Endothelial cell of hepatic sinusoid (primary cell): ENCODE measurements around the gene UNC13B.

ENCODE experiments used
- in situ Hi-C: cut with HindIII; loops from 2 replicates; pipeline ENCODE4 v1.10.0; 2017; ENCODE audit warnings: low sequenced_read_pairs

UNC13B gene

DNA sequence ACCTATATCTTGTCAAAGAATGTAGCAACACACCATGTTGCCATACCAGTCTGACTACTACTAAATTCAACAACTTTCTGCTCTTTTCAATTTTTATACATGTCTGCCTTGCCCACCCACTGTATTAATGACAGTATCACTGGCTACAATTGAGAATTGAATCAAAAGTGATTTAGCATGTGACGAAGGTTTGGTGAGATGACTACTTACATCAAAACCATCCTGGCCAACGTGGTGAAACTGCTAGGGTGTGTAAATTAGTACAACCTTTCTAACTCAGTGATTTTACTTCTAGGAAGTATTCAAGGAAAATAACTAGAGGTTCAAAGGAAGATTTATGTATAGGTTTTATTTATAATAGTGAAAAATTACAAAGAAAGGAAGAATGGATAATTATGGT lies 109.8 kb downstream of the UNC13B start:
- in situ Hi-C loops: loop anchor here (5.0 kb wide), 1 partner anchor 44 kb away; no protein-coding TSS in a partner anchor

GRCh38 chr9:35272989-35273388 lies 111.2 kb downstream of the UNC13B start:
- in situ Hi-C loops: loop anchor here (5.0 kb wide), 1 partner anchor 46 kb away; no protein-coding TSS in a partner anchor

DNA sequence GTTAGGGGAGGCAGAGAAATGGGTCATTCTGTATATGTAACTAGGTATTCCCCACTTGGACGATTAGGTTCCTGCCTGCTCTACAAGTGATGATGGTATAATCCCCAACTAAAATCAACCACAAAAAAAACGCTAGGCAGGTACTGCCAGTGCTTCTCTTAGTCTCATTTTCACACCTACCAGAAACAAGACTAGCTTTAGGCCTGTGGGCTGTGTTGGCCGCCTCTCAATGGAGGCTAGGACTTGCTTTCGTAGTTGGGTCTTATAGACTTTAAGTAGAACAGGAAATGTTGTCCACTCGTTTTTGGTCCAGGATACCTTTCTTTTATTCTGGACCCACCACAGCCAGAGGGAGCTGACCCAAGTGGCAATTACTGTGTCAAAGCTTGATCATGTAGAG lies 111.8 kb downstream of the UNC13B start:
- in situ Hi-C loops: loop anchor here (5.0 kb wide), 1 partner anchor 46 kb away; no protein-coding TSS in a partner anchor

- in situ Hi-C loops: loop anchor here (5.0 kb wide), 1 partner anchor 48 kb away; no protein-coding TSS in a partner anchor
Measured at GRCh38 chr9:35274993-35275392, 113.2 kb downstream of the UNC13B start.

DNA sequence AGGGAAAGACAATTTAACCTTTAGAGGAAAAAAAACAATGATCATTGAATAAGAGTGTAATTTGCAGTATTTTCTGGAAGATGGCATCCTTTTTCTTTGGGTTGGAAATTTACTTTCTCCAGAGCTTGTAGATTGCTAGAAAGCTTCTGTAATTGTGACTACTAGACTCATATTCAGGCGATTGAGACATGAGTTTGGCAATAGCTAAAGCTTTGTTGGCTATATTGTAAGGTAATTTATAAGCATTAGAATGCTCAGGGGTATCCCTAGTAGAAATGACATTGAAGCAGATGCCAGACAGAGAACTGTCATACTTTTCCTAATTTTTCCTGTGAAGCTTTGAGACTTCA lies 115.3 kb downstream of the UNC13B start:
- in situ Hi-C loops: no loop called here

GRCh38 chr9:35277628-35278359 lies 116.0 kb downstream of the UNC13B start:
- in situ Hi-C loops: no loop called here

DNA sequence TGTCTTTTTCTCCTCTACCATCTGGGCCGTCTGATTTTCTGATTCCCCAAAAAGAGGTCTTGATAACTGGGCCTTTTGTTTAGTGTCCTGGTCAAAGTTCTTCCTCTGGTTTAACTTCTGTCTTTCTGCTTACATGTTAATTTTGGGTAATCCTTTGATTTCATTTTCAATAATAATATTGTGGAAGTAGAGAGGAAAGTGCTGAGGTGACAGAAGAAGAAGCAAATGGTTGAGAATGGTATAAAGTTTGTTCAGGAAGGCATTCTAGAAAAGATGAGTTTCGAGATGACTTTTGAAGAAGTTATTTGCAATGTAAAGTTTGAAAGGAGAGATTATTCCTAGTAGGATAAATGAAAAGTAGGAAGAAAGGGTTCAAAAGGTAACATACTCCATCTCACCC lies 118.1 kb downstream of the UNC13B start:
- in situ Hi-C loops: no loop called here

DNA sequence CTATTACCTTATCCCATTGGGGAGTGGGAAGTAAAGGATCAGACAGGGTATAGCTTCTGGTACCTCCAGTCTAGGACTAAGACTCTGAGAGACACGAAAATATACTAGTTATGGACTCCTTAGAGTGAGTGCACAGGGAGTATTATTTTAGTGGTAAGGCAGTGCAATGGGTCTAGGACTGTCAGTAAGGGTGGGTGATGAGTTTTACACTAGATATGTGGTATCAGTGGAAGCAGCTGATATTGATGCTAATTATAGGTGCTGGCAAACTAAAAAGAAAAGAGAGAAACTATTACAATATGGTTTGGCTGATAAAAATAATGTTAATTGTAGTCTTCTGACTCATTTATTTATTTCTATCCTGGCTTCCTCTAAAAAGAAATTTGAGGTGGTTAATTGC lies 118.6 kb downstream of the UNC13B start:
- in situ Hi-C loops: no loop called here

GRCh38 chr9:35285731-35286130 lies 123.9 kb downstream of the UNC13B start:
- in situ Hi-C loops: no loop called here

- in situ Hi-C loops: no loop called here
Measured at GRCh38 chr9:35286381-35286780, 124.6 kb downstream of the UNC13B start.

DNA sequence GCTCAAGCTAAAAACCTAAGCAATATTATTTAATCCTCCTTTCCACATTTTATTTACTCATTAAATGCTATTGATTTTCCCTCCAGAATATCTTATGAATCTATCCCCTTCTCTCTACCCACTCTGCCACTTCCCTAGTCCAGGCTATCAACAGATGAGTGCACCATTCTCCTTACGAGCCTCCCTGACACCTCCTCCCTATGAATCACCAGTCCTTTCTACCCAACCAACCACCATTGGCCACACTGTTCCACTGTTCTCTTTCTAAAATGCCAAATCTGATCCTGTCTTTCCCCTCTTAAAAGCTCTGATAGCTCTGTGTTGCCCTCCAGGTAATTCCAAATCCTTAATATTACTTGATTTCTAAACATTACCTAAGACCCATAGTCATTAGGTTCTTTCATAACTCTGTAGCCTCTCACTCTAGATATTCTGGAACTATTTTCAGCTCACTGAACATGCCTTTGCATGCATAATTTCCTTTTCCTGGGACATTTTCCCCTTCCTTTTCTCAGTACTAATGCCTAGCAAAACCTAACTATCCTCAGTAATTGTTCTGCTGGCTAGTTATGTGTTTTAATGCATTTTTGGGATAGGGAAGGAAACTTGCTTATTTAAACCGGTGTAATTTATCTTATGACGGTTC lies 126.3 kb downstream of the UNC13B start:
- in situ Hi-C loops: no loop called here

GRCh38 chr9:35288778-35289177 lies 127.0 kb downstream of the UNC13B start:
- in situ Hi-C loops: no loop called here

DNA sequence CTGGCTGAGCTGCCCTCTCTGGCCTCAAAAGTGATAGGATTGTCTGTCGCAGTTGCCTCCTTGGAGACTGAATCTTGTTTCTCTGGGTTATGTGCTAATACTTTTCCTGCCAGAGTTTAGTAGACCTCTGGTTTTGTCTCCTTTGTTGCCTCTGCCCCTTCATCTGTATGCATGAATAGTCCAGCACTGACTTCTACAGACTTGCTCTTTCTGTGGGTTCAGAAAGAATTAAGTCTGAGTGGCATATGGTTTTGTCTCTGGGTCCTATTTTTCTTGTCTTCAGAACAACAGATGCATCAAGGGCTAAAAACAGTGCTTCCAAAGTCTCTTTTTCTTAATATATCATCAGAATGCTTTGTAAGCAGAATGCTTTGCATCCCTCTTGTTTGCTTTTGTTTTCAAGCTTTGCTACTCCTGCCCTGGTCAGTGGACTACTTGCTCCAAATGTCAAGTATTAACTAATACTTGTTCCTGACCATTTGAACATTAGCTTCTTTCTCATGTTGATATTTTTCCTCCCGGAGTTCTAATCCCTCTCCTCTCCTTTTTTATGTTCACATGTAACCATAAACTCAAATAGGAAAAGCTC lies 131.7 kb downstream of the UNC13B start:
- in situ Hi-C loops: loop anchor here (5.0 kb wide), 1 partner anchor 86 kb away; no protein-coding TSS in a partner anchor

DNA sequence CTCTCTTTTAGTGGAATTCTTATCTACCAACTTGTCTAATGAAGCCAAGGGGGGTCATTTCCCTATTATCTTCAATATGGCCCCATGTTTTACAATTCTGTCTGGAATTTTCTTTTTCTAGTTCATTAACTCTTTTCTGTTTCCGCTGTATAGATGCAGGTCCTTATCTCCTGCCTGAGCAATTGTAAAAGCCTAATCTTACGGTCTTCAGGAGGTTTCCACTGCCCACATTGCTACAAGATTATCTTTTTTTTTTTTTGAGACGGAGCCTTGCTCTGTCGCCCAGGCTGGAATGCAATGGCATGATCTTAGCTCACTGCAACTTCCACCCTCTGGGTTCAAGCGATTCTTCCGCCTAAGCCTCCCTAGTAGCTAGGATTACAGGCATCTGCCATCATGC lies 132.3 kb downstream of the UNC13B start:
- in situ Hi-C loops: loop anchor here (5.0 kb wide), 1 partner anchor 87 kb away; no protein-coding TSS in a partner anchor

DNA sequence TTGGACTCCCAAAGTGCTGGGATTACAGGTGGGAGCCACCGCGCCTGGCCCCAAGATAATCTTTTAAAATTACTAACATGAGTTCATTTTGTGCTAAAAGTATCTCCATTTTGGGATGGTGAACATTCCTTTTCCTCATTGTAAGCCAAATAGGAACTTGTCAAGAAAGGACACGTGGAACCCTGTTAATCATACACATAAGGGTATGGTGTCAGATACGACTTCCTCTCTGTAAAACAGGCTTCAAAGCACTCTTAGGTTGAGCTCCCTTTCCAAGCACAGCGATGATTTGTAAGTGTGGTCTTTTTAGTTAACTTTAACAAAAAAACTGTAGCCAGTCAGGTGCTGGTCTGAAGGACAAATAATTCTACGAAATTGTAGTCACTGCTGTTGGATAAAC lies 132.7 kb downstream of the UNC13B start:
- in situ Hi-C loops: loop anchor here (5.0 kb wide), 1 partner anchor 87 kb away; no protein-coding TSS in a partner anchor

DNA sequence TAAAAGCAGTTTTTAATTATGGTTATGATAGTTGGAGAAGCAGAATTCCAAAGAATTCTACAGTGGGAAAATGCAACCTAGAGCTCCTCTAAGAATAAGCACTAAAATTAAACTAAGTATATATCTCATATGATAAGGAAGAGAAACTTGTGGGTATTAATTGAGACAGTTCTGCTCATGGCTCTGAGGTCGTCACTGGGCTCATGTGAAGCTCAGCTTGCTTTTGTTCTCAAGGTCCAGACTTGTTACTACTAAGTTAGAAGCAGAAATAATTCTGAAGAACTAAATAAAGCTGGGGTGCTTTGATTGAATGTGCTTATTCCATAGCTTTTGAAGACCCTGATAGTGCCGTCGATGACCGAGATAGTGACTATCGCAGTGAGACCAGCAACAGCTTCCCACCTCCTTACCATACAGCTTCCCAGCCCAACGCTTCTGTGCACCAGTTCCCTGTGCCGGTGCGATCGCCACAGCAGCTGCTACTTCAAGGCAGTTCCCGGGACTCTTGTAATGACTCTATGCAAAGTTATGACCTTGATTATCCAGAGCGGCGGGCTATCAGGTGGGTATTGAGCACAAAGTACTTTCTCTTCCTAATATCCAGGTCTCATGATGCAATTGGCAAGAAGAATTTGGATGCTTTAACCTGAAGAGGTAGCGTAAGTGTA lies 133.7 kb downstream of the UNC13B start:
- in situ Hi-C loops: no loop called here

GRCh38 chr9:35303567-35303966 lies 141.8 kb downstream of the UNC13B start:
- in situ Hi-C loops: loop anchor here (5.0 kb wide), 1 partner anchor 174 kb away; no protein-coding TSS in a partner anchor

DNA sequence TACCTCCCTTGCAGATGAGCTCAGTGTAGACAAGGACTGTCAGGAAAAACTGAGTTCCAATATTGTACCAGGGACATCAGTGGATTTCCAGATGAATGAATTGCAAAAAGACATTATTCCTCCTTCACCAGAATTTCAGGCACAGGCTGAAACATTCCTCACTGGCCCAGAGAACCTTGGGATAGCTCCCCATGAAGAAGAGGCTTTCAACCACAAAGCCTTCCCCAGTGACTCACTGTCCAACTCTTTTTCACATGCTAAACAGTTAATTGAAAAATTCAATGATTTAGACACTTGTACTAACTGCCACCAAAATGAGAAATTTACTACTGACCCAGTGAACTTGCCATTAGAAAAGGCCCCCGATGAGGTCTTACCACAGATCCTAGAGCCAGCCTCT lies 144.5 kb downstream of the UNC13B start:
- in situ Hi-C loops: loop anchor here (5.0 kb wide), 1 partner anchor 44 kb away; no protein-coding TSS in a partner anchor

DNA sequence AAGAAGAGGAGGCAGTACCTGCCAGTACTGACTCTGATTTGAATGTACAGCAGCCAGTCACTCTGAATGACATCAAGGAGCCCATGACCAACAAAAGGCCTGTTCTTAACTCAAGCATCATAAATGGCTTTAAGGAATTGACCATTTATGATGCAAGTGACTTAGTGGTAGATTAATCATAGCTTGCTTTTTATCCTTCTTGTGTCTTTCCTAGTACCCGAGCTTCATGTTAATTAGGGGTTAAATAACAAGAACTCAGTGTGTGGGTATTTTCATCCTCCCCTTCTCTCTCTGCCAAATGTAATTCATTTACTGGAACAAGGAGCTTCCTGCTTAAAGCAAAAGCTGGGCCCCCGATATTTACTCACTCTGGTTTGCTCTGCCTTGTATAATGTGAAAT lies 146.5 kb downstream of the UNC13B start:
- in situ Hi-C loops: loop anchor here (5.0 kb wide), 1 partner anchor 46 kb away; no protein-coding TSS in a partner anchor

DNA sequence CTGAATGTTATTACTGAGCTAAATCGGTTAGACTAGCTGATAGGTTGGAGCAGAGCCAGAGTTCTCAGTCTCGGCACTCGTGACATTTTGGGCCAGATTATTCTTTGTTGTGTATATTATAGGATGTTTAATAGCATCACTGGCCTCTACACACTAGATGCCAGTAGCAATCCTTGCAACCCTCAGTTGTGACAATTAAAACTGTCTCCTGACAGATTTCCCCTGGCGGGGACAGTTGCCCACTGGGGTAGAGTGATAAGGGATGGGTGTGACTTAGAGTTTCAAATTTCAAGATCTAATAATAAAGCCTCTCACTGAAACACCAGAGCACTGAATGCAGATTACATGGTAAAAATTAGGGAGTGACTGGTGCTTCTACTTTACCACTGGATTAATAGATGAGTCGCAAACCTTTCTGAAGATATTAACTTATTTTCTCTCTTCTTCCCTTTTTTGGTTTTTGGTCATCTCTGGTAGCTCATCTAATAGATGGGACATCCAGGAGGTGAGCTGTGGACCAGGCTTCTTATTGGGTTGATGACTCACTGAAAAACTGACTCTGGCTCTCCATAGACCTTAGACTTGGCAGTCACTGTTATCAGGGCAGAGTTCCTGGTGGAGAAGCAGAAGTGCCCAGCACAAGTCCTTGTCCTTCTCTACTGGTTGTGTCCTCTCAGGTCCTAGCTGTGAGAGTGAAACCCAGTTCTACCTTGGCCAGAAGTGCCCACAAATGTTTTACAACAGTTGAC lies 150.3 kb downstream of the UNC13B start:
- in situ Hi-C loops: no loop called here
